Measurements from ENCODE around the gene PTPRT.

Gene PTPRT

DNA sequence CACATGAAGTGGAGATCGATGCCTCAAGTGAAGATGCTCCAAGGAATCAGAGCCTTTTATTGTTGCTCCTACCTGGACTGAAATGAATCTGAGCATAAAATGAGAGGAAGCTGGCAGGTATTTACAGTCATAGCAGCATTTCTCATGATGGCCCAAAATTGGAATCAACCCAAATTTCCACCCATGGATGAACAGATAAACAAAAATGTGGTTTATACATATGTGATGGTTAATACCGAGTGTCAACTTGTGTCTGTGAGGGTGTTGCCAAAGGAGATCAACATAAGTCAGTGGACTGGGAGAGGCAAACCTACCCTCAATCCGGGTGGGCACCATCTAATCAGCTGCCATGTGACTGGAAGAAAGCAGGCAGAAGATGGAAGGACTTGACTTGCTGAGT lies 178.2 kb downstream of the PTPRT start:
- peaks cover 4% of the 10 kb centered on the region for H3K9me3 ChIP-seq (ENCODE audit: control insufficient read depth, low read length)
- no peak overlapping the region for H2BK12ac ChIP-seq (ENCODE audit: low read length in 2 of 2)
- no peak overlapping the region for H2AK5ac ChIP-seq (ENCODE audit: low read length, severe bottlenecking)
- no peak for DNase-seq
- H2BK120ac ChIP-seq (ENCODE audit: low read depth, low read length): no peak overlapping the region
- H3K4me3 ChIP-seq (ENCODE audit: insufficient read depth in 1 of 2, low read depth in 1 of 2, low read length in 2 of 2): no peak overlapping the region
- 72% methylated on average over 3 of the region's 3 CpGs for WGBS
- H3K79me1 ChIP-seq (replicated peaks; ENCODE audit: low read length, poor library complexity, severe bottlenecking): no peaks in the 10 kb centered on the region
- no peaks in the 10 kb centered on the region for H3K27me3 ChIP-seq (ENCODE audit: control insufficient read depth in 1 of 2, insufficient read depth in 1 of 2, low read length in 2 of 2)
- H2AFZ ChIP-seq (ENCODE audit: low read depth, low read length): no peak overlapping the region
- no peak overlapping the region for H3K14ac ChIP-seq (ENCODE audit: low read length in 2 of 2)
- no peak overlapping the region for H3K4ac ChIP-seq (ENCODE audit: low read depth in 1 of 2, low read length in 2 of 2)
- H3K23ac ChIP-seq (ENCODE audit: low read length in 2 of 2): no peak overlapping the region
- no peak overlapping the region for H4K91ac ChIP-seq (ENCODE audit: low read length)
- no peak overlapping the region for H3K18ac ChIP-seq (ENCODE audit: low read depth in 1 of 2, low read length in 2 of 2)
- no peaks in the 10 kb centered on the region for H3K36me3 ChIP-seq (ENCODE audit: control insufficient read depth in 1 of 2, insufficient read depth in 2 of 2, low read depth in 1 of 2, low read length in 2 of 2)
- no peak overlapping the region for H2BK15ac ChIP-seq (ENCODE audit: low read depth, poor library complexity, severe bottlenecking)
- no peak overlapping the region for H3K9ac ChIP-seq (ENCODE audit: low read length)
- H2BK5ac ChIP-seq (ENCODE audit: low read depth, low read length, poor library complexity, severe bottlenecking): no peak overlapping the region
- H4K8ac ChIP-seq (ENCODE audit: low read length): no peak overlapping the region
- H3K27ac ChIP-seq (ENCODE audit: low read length, poor library complexity, severe bottlenecking): no peak overlapping the region
- H3K4me1 ChIP-seq (ENCODE audit: control insufficient read depth, insufficient read depth, low read depth, low read length): no peaks in the 10 kb centered on the region
- H3K4me2 ChIP-seq (ENCODE audit: low read length, poor library complexity, severe bottlenecking): no peak overlapping the region

GRCh38 chr20:43009532-43009931 lies 180.2 kb downstream of the PTPRT start:
- H2BK12ac ChIP-seq (ENCODE audit: low read length in 2 of 2): no peak overlapping the region
- no peak overlapping the region for H3K9ac ChIP-seq (ENCODE audit: low read length)
- H3K9me3 ChIP-seq (ENCODE audit: control insufficient read depth, low read length): peaks cover 4% of the 10 kb centered on the region
- no peaks in the 10 kb centered on the region for H3K4me1 ChIP-seq (ENCODE audit: control insufficient read depth, insufficient read depth, low read depth, low read length)
- H3K18ac ChIP-seq (ENCODE audit: low read depth in 1 of 2, low read length in 2 of 2): no peak overlapping the region
- no peak overlapping the region for H3K4ac ChIP-seq (ENCODE audit: low read depth in 1 of 2, low read length in 2 of 2)
- no peaks in the 10 kb centered on the region for H3K79me1 ChIP-seq (replicated peaks; ENCODE audit: low read length, poor library complexity, severe bottlenecking)
- no peak overlapping the region for H4K91ac ChIP-seq (ENCODE audit: low read length)
- H2BK5ac ChIP-seq (ENCODE audit: low read depth, low read length, poor library complexity, severe bottlenecking): no peak overlapping the region
- WGBS: 87% methylated on average over 8 of the region's 8 CpGs
- DNase-seq: no peak
- H3K4me3 ChIP-seq (ENCODE audit: insufficient read depth in 1 of 2, low read depth in 1 of 2, low read length in 2 of 2): no peak overlapping the region
- H3K27ac ChIP-seq (ENCODE audit: low read length, poor library complexity, severe bottlenecking): no peak overlapping the region
- no peak overlapping the region for H2BK120ac ChIP-seq (ENCODE audit: low read depth, low read length)
- H4K8ac ChIP-seq (ENCODE audit: low read length): no peak overlapping the region
- no peak overlapping the region for H3K14ac ChIP-seq (ENCODE audit: low read length in 2 of 2)
- H2AFZ ChIP-seq (ENCODE audit: low read depth, low read length): no peak overlapping the region
- H3K4me2 ChIP-seq (ENCODE audit: low read length, poor library complexity, severe bottlenecking): no peak overlapping the region
- no peaks in the 10 kb centered on the region for H3K27me3 ChIP-seq (ENCODE audit: control insufficient read depth in 1 of 2, insufficient read depth in 1 of 2, low read length in 2 of 2)
- H3K23ac ChIP-seq (ENCODE audit: low read length in 2 of 2): no peak overlapping the region
- H2BK15ac ChIP-seq (ENCODE audit: low read depth, poor library complexity, severe bottlenecking): no peak overlapping the region
- no peak overlapping the region for H2AK5ac ChIP-seq (ENCODE audit: low read length, severe bottlenecking)
- no peaks in the 10 kb centered on the region for H3K36me3 ChIP-seq (ENCODE audit: control insufficient read depth in 1 of 2, insufficient read depth in 2 of 2, low read depth in 1 of 2, low read length in 2 of 2)

DNA sequence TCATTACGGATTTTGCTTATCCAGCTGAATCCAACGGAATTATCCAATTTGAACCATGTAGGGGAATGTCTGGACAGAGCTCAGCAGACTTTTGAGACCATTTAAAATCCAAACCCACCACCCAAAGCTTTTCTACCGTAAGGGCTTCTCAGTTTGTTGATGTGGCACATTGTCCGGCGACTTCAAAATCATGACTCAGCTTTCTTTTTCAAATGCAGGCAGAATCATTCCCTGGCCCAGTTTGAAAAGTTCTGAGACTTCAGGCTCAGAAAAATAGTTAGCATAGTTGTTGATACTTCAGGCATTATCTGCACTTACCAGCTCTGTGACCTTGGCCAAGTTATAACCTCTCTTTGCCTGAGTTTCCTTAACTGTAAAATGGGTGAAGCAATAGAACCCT lies 182.2 kb downstream of the PTPRT start:
- no peak overlapping the region for H3K14ac ChIP-seq (ENCODE audit: low read length in 2 of 2)
- no peaks in the 10 kb centered on the region for H3K27me3 ChIP-seq (ENCODE audit: control insufficient read depth in 1 of 2, insufficient read depth in 1 of 2, low read length in 2 of 2)
- no peak overlapping the region for H4K91ac ChIP-seq (ENCODE audit: low read length)
- no peak overlapping the region for H2BK5ac ChIP-seq (ENCODE audit: low read depth, low read length, poor library complexity, severe bottlenecking)
- H3K4me1 ChIP-seq (ENCODE audit: control insufficient read depth, insufficient read depth, low read depth, low read length): no peaks in the 10 kb centered on the region
- H3K23ac ChIP-seq (ENCODE audit: low read length in 2 of 2): no peak overlapping the region
- H3K9me3 ChIP-seq (ENCODE audit: control insufficient read depth, low read length): peaks cover 4% of the 10 kb centered on the region
- no peaks in the 10 kb centered on the region for H3K79me1 ChIP-seq (replicated peaks; ENCODE audit: low read length, poor library complexity, severe bottlenecking)
- H3K18ac ChIP-seq (ENCODE audit: low read depth in 1 of 2, low read length in 2 of 2): no peak overlapping the region
- H3K27ac ChIP-seq (ENCODE audit: low read length, poor library complexity, severe bottlenecking): no peak overlapping the region
- H3K4ac ChIP-seq (ENCODE audit: low read depth in 1 of 2, low read length in 2 of 2): no peak overlapping the region
- no peak overlapping the region for H2AK5ac ChIP-seq (ENCODE audit: low read length, severe bottlenecking)
- no peak for DNase-seq
- 64% methylated on average over 5 of the region's 5 CpGs for WGBS
- no peak overlapping the region for H2AFZ ChIP-seq (ENCODE audit: low read depth, low read length)
- H2BK120ac ChIP-seq (ENCODE audit: low read depth, low read length): no peak overlapping the region
- no peak overlapping the region for H3K4me3 ChIP-seq (ENCODE audit: insufficient read depth in 1 of 2, low read depth in 1 of 2, low read length in 2 of 2)
- no peak overlapping the region for H3K4me2 ChIP-seq (ENCODE audit: low read length, poor library complexity, severe bottlenecking)
- H2BK12ac ChIP-seq (ENCODE audit: low read length in 2 of 2): no peak overlapping the region
- no peak overlapping the region for H2BK15ac ChIP-seq (ENCODE audit: low read depth, poor library complexity, severe bottlenecking)
- no peak overlapping the region for H3K9ac ChIP-seq (ENCODE audit: low read length)
- H4K8ac ChIP-seq (ENCODE audit: low read length): no peak overlapping the region
- H3K36me3 ChIP-seq (ENCODE audit: control insufficient read depth in 1 of 2, insufficient read depth in 2 of 2, low read depth in 1 of 2, low read length in 2 of 2): no peaks in the 10 kb centered on the region

- H3K4me3 ChIP-seq (ENCODE audit: insufficient read depth in 1 of 2, low read depth in 1 of 2, low read length in 2 of 2): no peak overlapping the region
- no peaks in the 10 kb centered on the region for H3K36me3 ChIP-seq (ENCODE audit: control insufficient read depth in 1 of 2, insufficient read depth in 2 of 2, low read depth in 1 of 2, low read length in 2 of 2)
- H2AK5ac ChIP-seq (ENCODE audit: low read length, severe bottlenecking): no peak overlapping the region
- no peak overlapping the region for H2BK120ac ChIP-seq (ENCODE audit: low read depth, low read length)
- no peak overlapping the region for H2BK5ac ChIP-seq (ENCODE audit: low read depth, low read length, poor library complexity, severe bottlenecking)
- H3K27me3 ChIP-seq (ENCODE audit: control insufficient read depth in 1 of 2, insufficient read depth in 1 of 2, low read length in 2 of 2): no peaks in the 10 kb centered on the region
- H3K4me1 ChIP-seq (ENCODE audit: control insufficient read depth, insufficient read depth, low read depth, low read length): no peaks in the 10 kb centered on the region
- H3K4me2 ChIP-seq (ENCODE audit: low read length, poor library complexity, severe bottlenecking): no peak overlapping the region
- peaks cover 4% of the 10 kb centered on the region for H3K9me3 ChIP-seq (ENCODE audit: control insufficient read depth, low read length)
- no peak overlapping the region for H2BK15ac ChIP-seq (ENCODE audit: low read depth, poor library complexity, severe bottlenecking)
- H2BK12ac ChIP-seq (ENCODE audit: low read length in 2 of 2): no peak overlapping the region
- H3K14ac ChIP-seq (ENCODE audit: low read length in 2 of 2): no peak overlapping the region
- H4K8ac ChIP-seq (ENCODE audit: low read length): no peak overlapping the region
- DNase-seq: no peak
- no peaks in the 10 kb centered on the region for H3K79me1 ChIP-seq (replicated peaks; ENCODE audit: low read length, poor library complexity, severe bottlenecking)
- H3K9ac ChIP-seq (ENCODE audit: low read length): no peak overlapping the region
- H3K27ac ChIP-seq (ENCODE audit: low read length, poor library complexity, severe bottlenecking): no peak overlapping the region
- H3K18ac ChIP-seq (ENCODE audit: low read depth in 1 of 2, low read length in 2 of 2): no peak overlapping the region
- H3K4ac ChIP-seq (ENCODE audit: low read depth in 1 of 2, low read length in 2 of 2): no peak overlapping the region
- 70% methylated on average over 5 of the region's 5 CpGs for WGBS
- H2AFZ ChIP-seq (ENCODE audit: low read depth, low read length): no peak overlapping the region
- no peak overlapping the region for H4K91ac ChIP-seq (ENCODE audit: low read length)
- H3K23ac ChIP-seq (ENCODE audit: low read length in 2 of 2): no peak overlapping the region
Observed at GRCh38 chr20:43006651-43007375, 182.9 kb downstream of the PTPRT start.
